Karpas-422 (cell line): ENCODE results near the gene F8A3. TPM values are rescaled to one million over a fixed set of nuclear protein-coding genes. Genes with fewer than 3 reads are reported as not detected.

Experiments
- DNase-seq: peaks from one replicate; pipeline ENCODE4 v3.0.0-alpha.2; 2015
- H2AFZ ChIP-seq: fragments of 200-600 bp; sonication (generic); 2 replicates; pipeline ENCODE4 v1.6.1; 2014; ENCODE audit warnings: antibody characterized with exemption, low read length, mixed read lengths
- H3K27ac ChIP-seq: fragments of 200-600 bp; sonication (generic); 2 replicates; pipeline ENCODE4 v1.5.1; 2014; ENCODE audit warnings: mild to moderate bottlenecking, low read length, moderate library complexity
- H3K27me3 ChIP-seq: fragments of 200-600 bp; sonication (generic); 2 replicates; pipeline ENCODE4 v1.6.1; 2014; ENCODE audit warnings: low read length, mixed read lengths
- H3K36me3 ChIP-seq: fragments of 200-600 bp; sonication (generic); 2 replicates; pipeline ENCODE4 v1.6.1; 2014; ENCODE audit warnings: low read length, mixed read lengths; ENCODE audit not compliant: insufficient read depth
- H3K4me1 ChIP-seq: fragments of 200-600 bp; sonication (generic); 2 replicates; pipeline ENCODE4 v1.6.1; 2014; ENCODE audit warnings: mild to moderate bottlenecking, low read length, mixed read lengths
- H3K4me2 ChIP-seq: fragments of 200-600 bp; sonication (generic); 2 replicates; pipeline ENCODE4 v1.6.1; 2014; ENCODE audit warnings: low read length, low read depth, mild to moderate bottlenecking; ENCODE audit not compliant: poor library complexity, severe bottlenecking
- H3K4me3 ChIP-seq: fragments of 200-600 bp; sonication (generic); 2 replicates; pipeline ENCODE4 v1.5.1; 2014; ENCODE audit warnings: mild to moderate bottlenecking, antibody characterized with exemption, low read length, mixed read lengths
- H3K79me2 ChIP-seq: fragments of 200-600 bp; sonication (generic); 2 replicates; pipeline ENCODE4 v1.6.1; 2014; ENCODE audit warnings: mild to moderate bottlenecking, low read length, mixed read lengths
- H3K9ac ChIP-seq: fragments of 200-600 bp; sonication (generic); 2 replicates; pipeline ENCODE4 v1.6.0; 2014; ENCODE audit warnings: low read length
- H3K9me2 ChIP-seq: fragments of 200-600 bp; sonication (generic), shearing (Covaris generic); replicated peaks from 2 replicates; pipeline ENCODE4 v1.6.0; 2014; ENCODE audit warnings: mild to moderate bottlenecking, low read length, moderate library complexity; ENCODE audit not compliant: insufficient read depth
- H3K9me3 ChIP-seq: fragments of 300-700, 200-600 bp; sonication (generic); 2 replicates; pipeline ENCODE4 v1.6.1; 2014; ENCODE audit warnings: low read length, mixed read lengths
- H4K20me1 ChIP-seq: fragments of 200-600 bp; sonication (generic); 2 replicates; pipeline ENCODE4 v1.6.1; 2014; ENCODE audit warnings: mild to moderate bottlenecking, antibody characterized with exemption, low read length, low read depth; ENCODE audit not compliant: insufficient read depth
- small RNA-seq: library from RNA; depleted of rRNA; stranded (forward); fragments of <200 nt; gene quantifications from one replicate; pipeline ENCODE3, GENCODE V24; 2014
- total RNA-seq: library from RNA; depleted of rRNA; stranded (reverse); fragments of >200 nt; shearing (Covaris generic); gene quantifications from 2 replicates; pipeline ENCODE4 v1.2.3, GENCODE V29; 2014; ENCODE audit warnings: low replicate concordance; rRNA removed

The F8A3 gene
- total RNA-seq, 1 experiment from 2014 or later: 4.5 TPM

GRCh38 chrX:155441097-155441496 is 17.3 kb downstream of the F8A3 start:
- Histone ChIP-seq H3K27me3 (no peaks in the 10 kb centered on the region), H3K9me2 (no peaks in the 10 kb centered on the region), H3K27ac (no peak overlapping the region), H3K4me2 (no peak overlapping the region), H3K9ac (no peak overlapping the region), H3K79me2 (no peaks in the 10 kb centered on the region), H2AFZ (no peak overlapping the region), H3K9me3 (peaks cover 5% of the 10 kb centered on the region), H3K4me1 (no peaks in the 10 kb centered on the region), H4K20me1 (no peaks in the 10 kb centered on the region), H3K36me3 (no peaks in the 10 kb centered on the region), H3K4me3 (no peak overlapping the region)
- DNase-seq: no peak

- Histone ChIP-seq H3K4me3 (no peak overlapping the region), H3K4me2 (no peak overlapping the region), H3K79me2 (no peaks in the 10 kb centered on the region), H3K9ac (no peak overlapping the region), H2AFZ (no peak overlapping the region), H3K4me1 (no peaks in the 10 kb centered on the region), H3K9me2 (no peaks in the 10 kb centered on the region), H3K9me3 (no peaks in the 10 kb centered on the region; the same call in 1 of the 2 replicates), H3K27me3 (no peaks in the 10 kb centered on the region), H3K36me3 (no peaks in the 10 kb centered on the region), H4K20me1 (no peaks in the 10 kb centered on the region), H3K27ac (no peak overlapping the region)
- DNase-seq: no peak
Observed at GRCh38 chrX:155435744-155436112, 22.7 kb downstream of the F8A3 start.

GRCh38 chrX:155434906-155435743 is 23.3 kb downstream of the F8A3 start:
- H3K9ac ChIP-seq: no peak overlapping the region
- no peaks in the 10 kb centered on the region for H4K20me1 ChIP-seq
- H3K79me2 ChIP-seq: no peaks in the 10 kb centered on the region
- H2AFZ ChIP-seq: no peak overlapping the region
- no peak overlapping the region for H3K27ac ChIP-seq
- no peak overlapping the region for H3K4me2 ChIP-seq
- DNase-seq: no peak
- H3K9me2 ChIP-seq: no peaks in the 10 kb centered on the region
- no peak overlapping the region for H3K4me3 ChIP-seq
- no peaks in the 10 kb centered on the region for H3K27me3 ChIP-seq
- H3K4me1 ChIP-seq: no peaks in the 10 kb centered on the region
- H3K36me3 ChIP-seq: no peaks in the 10 kb centered on the region
- no peaks in the 10 kb centered on the region; the same call in 1 of the 2 replicates for H3K9me3 ChIP-seq

- Histone ChIP-seq H3K9me3 (no peaks in the 10 kb centered on the region), H3K27me3 (no peaks in the 10 kb centered on the region), H3K27ac (no peak overlapping the region), H3K9me2 (no peaks in the 10 kb centered on the region), H3K36me3 (no peaks in the 10 kb centered on the region), H3K9ac (no peak overlapping the region), H3K79me2 (no peaks in the 10 kb centered on the region), H3K4me1 (no peaks in the 10 kb centered on the region), H3K4me3 (no peak overlapping the region), H2AFZ (no peak overlapping the region), H4K20me1 (no peaks in the 10 kb centered on the region), H3K4me2 (no peak overlapping the region)
- no peak for DNase-seq
Observed at GRCh38 chrX:155417769-155418168, 40.7 kb downstream of the F8A3 start.

Small RNAs within 50 kb of the gene (small RNA-seq; reads per million reads assigned to genes)
- not detected for gene MIR1184-3

Other genes with a start within 250 kb of the F8A3 start
- gene VBP1, start 242.2 kb downstream of the F8A3 start, total RNA-seq: 28.8 and 58.4 TPM in 2 replicates
- 9.7 and 14.3 TPM in 2 replicates for gene RAB39B, start 194.1 kb downstream of the F8A3 start, total RNA-seq
- gene CLIC2, start 124.0 kb downstream of the F8A3 start, total RNA-seq: 0.07 TPM in 1 of 2 replicates, not detected in the other
- gene F8A2, start 76.5 kb downstream of the F8A3 start, total RNA-seq: not detected in 2 replicates
- gene SPRY3, start 154.0 kb upstream of the F8A3 start, total RNA-seq: 0.11 and 0.63 TPM in 2 replicates
- gene TMLHE, start 154.3 kb upstream of the F8A3 start, total RNA-seq: 18.3 and 36.2 TPM in 2 replicates